B cell (primary cell): ENCODE data around the gene TTLL5. TPM values are rescaled to one million over a fixed set of nuclear protein-coding genes. Genes with fewer than 3 reads are reported as not detected.

Experiments
- ATAC-seq: fragments of 200-7000 bp; cut with Tn5 transposase; one replicate; pipeline ENCODE4 v1.10.0; 2021; ENCODE audit warnings: low read depth, mild to moderate bottlenecking, moderate number of reproducible peaks, moderate library complexity
- CTCF ChIA-PET: fragments of 350-600 bp; sonication (Branson Sonifier 250); formaldehyde crosslinking; loops from one replicate; lab custom pipeline; 2021; ENCODE audit warnings: antibody characterized with exemption, inconsistent platforms; lab: Charles Lee
- POLR2A ChIA-PET: fragments of 350-600 bp; sonication (Branson Sonifier 250); formaldehyde crosslinking; loops from one replicate; lab custom pipeline; 2021; ENCODE audit warnings: antibody characterized with exemption; lab: Charles Lee
- DNase-seq: peaks from one replicate; pipeline ENCODE4 v3.0.0; 2013
- H2AFZ ChIP-seq: 2 replicates; pipeline ENCODE4 v1.6.1; 2012; ENCODE audit warnings: mild to moderate bottlenecking, low read depth, low read length; ENCODE audit not compliant: insufficient read depth, poor library complexity, severe bottlenecking
- H3K27ac ChIP-seq, 2 donors: 1 replicate in 1 of 2; 2 replicates in 1 of 2; pipeline ENCODE4 v1.5.1; 2012 to 2013; ENCODE audit warnings: low read length in 2 of 2, mild to moderate bottlenecking in 2 of 2, moderate library complexity in 1 of 2
- H3K27me3 ChIP-seq, 4 experiments: fragments of 200-600 bp in 1 of 4; sonication (generic) in 1 of 4; replicated peaks in 1 of 4; 1 replicate in 2 of 4; 2 replicates in 2 of 4; pipeline versions ENCODE4 v1.6.1 to v1.7.0; 2013 to 2016; ENCODE audit warnings: low read length in 3 of 4, mild to moderate bottlenecking in 2 of 4, mixed read lengths in 1 of 4, moderate library complexity in 1 of 4; ENCODE audit not compliant: insufficient read depth in 4 of 4, control insufficient read depth in 3 of 4; ENCODE audit errors: control extremely low read depth in 1 of 4
- H3K36me3 ChIP-seq, 2 experiments: replicated peaks in 1 of 2; 1 replicate in 1 of 2; 2 replicates in 1 of 2; pipeline versions ENCODE4 v1.6.1 to v1.7.1; 2013; ENCODE audit warnings: low read length in 1 of 2; ENCODE audit not compliant: insufficient read depth in 2 of 2, control insufficient read depth in 1 of 2; ENCODE audit errors: control extremely low read depth in 1 of 2, extremely low read depth in 1 of 2
- H3K4me1 ChIP-seq, 2 donors: fragments of 200-600 bp in 1 of 2; sonication (generic) in 1 of 2; 1 replicate in 1 of 2; 2 replicates in 1 of 2; pipeline versions ENCODE4 v1.5.1 to v1.6.1; 2013 to 2017; ENCODE audit warnings: low read length in 2 of 2; ENCODE audit not compliant: control insufficient read depth in 2 of 2, insufficient read depth in 2 of 2
- H3K4me2 ChIP-seq: replicated peaks from 2 replicates; pipeline ENCODE3; 2012; ENCODE audit warnings: mild to moderate bottlenecking, low read depth, low read length; ENCODE audit not compliant: poor library complexity, severe bottlenecking
- H3K4me3 ChIP-seq, 5 experiments: fragments of 200-600 bp in 1 of 5; sonication (generic) in 1 of 5; 1 replicate in 3 of 5; 2 replicates in 2 of 5; pipeline versions ENCODE4 v1.5.1 to v1.7.0; 2011 to 2016; ENCODE audit warnings: low read length in 4 of 5, mild to moderate bottlenecking in 4 of 5, low read depth in 2 of 5, control low read depth in 1 of 5, moderate library complexity in 1 of 5; ENCODE audit not compliant: insufficient read depth in 1 of 5; ENCODE audit errors: control extremely low read depth in 1 of 5, extremely low read depth in 1 of 5
- H3K79me2 ChIP-seq: fragments of 200-600 bp; sonication (generic); one replicate; pipeline ENCODE4 v1.6.0; 2016; ENCODE audit warnings: low read length; ENCODE audit not compliant: control insufficient read depth, insufficient read depth
- H3K9ac ChIP-seq: fragments of 200-600 bp; sonication (generic); 2 replicates; pipeline ENCODE4 v1.6.1; 2017; ENCODE audit warnings: mild to moderate bottlenecking, low read length, moderate library complexity
- H3K9me3 ChIP-seq, 3 donors: one replicate each; pipeline versions ENCODE4 v1.6.1 to v1.7.1; 2013; ENCODE audit warnings: low read length in 2 of 3; ENCODE audit not compliant: control insufficient read depth in 2 of 3, insufficient read depth in 1 of 3; ENCODE audit errors: control extremely low read depth in 1 of 3
- H4K20me1 ChIP-seq: 2 replicates; pipeline ENCODE4 v1.6.0; 2012; ENCODE audit warnings: mild to moderate bottlenecking, low read length; ENCODE audit not compliant: insufficient read depth, control insufficient read depth, poor library complexity, severe bottlenecking
- H3K27ac Mint-ChIP-seq: one replicate; pipeline ENCODE4 v1.8.0; 2021; ENCODE audit warnings: mixed read lengths
- H3K27me3 Mint-ChIP-seq: one replicate; pipeline ENCODE4 v1.8.0; 2021; ENCODE audit warnings: mixed read lengths
- H3K4me1 Mint-ChIP-seq: one replicate; pipeline ENCODE4 v1.8.0; 2021; ENCODE audit warnings: mixed read lengths
- H3K4me3 Mint-ChIP-seq: one replicate; pipeline ENCODE4 v1.8.0; 2021; ENCODE audit warnings: mixed read lengths
- H3K9me3 Mint-ChIP-seq: one replicate; pipeline ENCODE4 v1.8.0; 2022; ENCODE audit warnings: mixed read lengths; ENCODE audit not compliant: insufficient read depth
- EZH2 ChIP-seq: IDR thresholded peaks from 2 replicates; pipeline ENCODE4 v1.6.1; 2012; ENCODE audit warnings: borderline replicate concordance, low read depth, mild to moderate bottlenecking, moderate library complexity, low read length; ENCODE audit not compliant: insufficient read depth, poor library complexity, severe bottlenecking
- WGBS: methylation state at CpG from one replicate; pipeline ENCODE4 v1.1.5; 2013; ENCODE audit warnings: missing lambda C conversion rate; ENCODE audit not compliant: insufficient coverage; 5-methylcytosine and 5-hydroxymethylcytosine counted together
- intact Hi-C: fragments of 100-400 bp; cut with micrococcal nuclease; formaldehyde crosslinking; loops from one replicate; pipeline ENCODE4 v1.10.0; 2022
- polyA plus RNA-seq: library from polyadenylated mRNA; depleted of rRNA; stranded (reverse); fragments of >200 nt; gene quantifications from 2 replicates; pipeline ENCODE4 v1.2.3, GENCODE V29; 2012
- total RNA-seq, 2 donors: library from RNA; stranded (reverse); fragments of 120-200 nt in 1 of 2; gene quantifications; 1 replicate in 1 of 2; 2 replicates in 1 of 2; pipeline versions ENCODE4 v1.2.3 to v1.2.4, GENCODE V29; 2013 to 2022
- TF ChIP-seq, protein P1 (sequence below): fragments of 200-600 bp; IDR thresholded peaks from one replicate; pipeline ENCODE4 v1.8.0; 2022; ENCODE audit warnings: antibody characterized with exemption, mild to moderate bottlenecking

TTLL5 gene
- total and polyA plus RNA-seq, 2 donors (not counting 1 experiment from before 2014, with no cell fraction given), result 10.9 to 50.9 TPM

DNA sequence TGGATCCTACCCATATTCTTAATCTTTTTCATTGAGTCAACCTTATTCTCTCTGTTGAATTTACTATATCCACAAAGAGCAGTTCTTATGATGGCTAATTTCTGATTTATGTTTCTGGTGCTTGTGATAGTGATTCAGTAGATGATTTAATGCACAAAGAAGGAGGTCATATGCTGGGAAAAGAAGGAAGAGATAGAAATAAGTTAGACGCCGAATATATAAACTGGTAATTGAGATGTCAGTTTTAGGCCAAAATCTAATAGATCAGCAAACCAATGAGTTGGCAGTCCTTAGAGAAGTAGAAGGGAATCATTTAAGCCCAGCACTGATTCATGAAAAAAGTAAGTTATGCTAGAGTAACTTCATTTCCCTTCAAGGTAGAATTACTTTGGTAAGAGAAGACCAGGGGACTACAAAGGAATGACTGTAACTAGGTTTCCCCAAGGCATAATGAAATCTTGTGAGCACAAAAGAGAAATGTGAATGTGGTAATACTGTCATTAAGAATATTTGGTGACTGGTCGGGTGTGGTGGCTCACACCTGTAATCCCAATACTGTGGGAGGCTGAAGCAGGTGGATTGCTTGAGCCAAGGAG lies 188.4 kb downstream of the TTLL5 start:
- Histone ChIP-seq H2AFZ (no peak overlapping the region), H3K4me2 (no peak overlapping the region), H3K4me1 (no peaks in the 10 kb centered on the region), H3K4me3 (no peak overlapping the region), H3K9ac (no peak overlapping the region), H4K20me1 (no peaks in the 10 kb centered on the region), H3K36me3 (no peaks in the 10 kb centered on the region), H3K27me3 (no peaks in the 10 kb centered on the region), H3K9me3 (no peaks in the 10 kb centered on the region), H3K79me2 (no peaks in the 10 kb centered on the region), H3K27ac (no peak overlapping the region)
- intact Hi-C loops, result no loop called here
- Mint-ChIP-seq H3K27ac (no peak overlapping the region), H3K4me3 (no peak overlapping the region), H3K9me3 (no peaks in the 10 kb centered on the region), H3K27me3 (no peaks in the 10 kb centered on the region), H3K4me1 (no peaks in the 10 kb centered on the region)
- ATAC-seq (no peak), DNase-seq (no peak)
- ChIA-PET POLR2A (no interaction called here), CTCF (interaction anchor here (1.1 kb wide), 1 partner anchor 140 kb away, joined by 3 read pairs; no protein-coding TSS in a partner anchor)
- WGBS, result 100% methylated on average over 1 of the region's 3 CpGs
- TF ChIP-seq, protein P1, sequence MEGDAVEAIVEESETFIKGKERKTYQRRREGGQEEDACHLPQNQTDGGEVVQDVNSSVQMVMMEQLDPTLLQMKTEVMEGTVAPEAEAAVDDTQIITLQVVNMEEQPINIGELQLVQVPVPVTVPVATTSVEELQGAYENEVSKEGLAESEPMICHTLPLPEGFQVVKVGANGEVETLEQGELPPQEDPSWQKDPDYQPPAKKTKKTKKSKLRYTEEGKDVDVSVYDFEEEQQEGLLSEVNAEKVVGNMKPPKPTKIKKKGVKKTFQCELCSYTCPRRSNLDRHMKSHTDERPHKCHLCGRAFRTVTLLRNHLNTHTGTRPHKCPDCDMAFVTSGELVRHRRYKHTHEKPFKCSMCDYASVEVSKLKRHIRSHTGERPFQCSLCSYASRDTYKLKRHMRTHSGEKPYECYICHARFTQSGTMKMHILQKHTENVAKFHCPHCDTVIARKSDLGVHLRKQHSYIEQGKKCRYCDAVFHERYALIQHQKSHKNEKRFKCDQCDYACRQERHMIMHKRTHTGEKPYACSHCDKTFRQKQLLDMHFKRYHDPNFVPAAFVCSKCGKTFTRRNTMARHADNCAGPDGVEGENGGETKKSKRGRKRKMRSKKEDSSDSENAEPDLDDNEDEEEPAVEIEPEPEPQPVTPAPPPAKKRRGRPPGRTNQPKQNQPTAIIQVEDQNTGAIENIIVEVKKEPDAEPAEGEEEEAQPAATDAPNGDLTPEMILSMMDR, result no peak
- TF ChIP-seq EZH2, result no peak

DNA sequence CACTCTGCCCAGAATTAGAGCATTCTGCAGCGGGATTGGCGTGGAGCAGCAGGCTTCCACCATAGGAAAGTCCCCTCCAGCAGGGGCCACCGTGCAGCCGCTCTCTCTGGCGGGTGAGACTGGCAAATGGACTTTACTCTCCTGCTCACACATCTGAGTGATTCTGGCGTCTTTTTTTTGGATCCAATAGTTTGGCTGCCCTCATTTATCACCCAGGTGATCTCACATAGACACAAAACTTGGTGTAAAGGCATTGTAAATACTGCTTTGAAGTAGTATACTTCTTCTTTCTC lies 190.5 kb downstream of the TTLL5 start:
- TF ChIP-seq EZH2, result no peak
- TF ChIP-seq, protein P1, result no peak
- Histone ChIP-seq H3K27me3 (no peaks in the 10 kb centered on the region), H3K36me3 (peaks cover 0 to 2% of the 10 kb centered on the region in 2 experiments), H3K4me1 (no peaks in the 10 kb centered on the region), H3K4me2 (no peak overlapping the region), H3K9me3 (no peaks in the 10 kb centered on the region), H3K4me3 (no peak overlapping the region), H3K9ac (no peak overlapping the region), H3K79me2 (no peaks in the 10 kb centered on the region), H2AFZ (no peak overlapping the region), H4K20me1 (no peaks in the 10 kb centered on the region), H3K27ac (no peak overlapping the region)
- WGBS, result 98% methylated on average over 5 of the region's 6 CpGs
- H3K4me1 Mint-ChIP-seq, result no peaks in the 10 kb centered on the region
- DNase-seq, result no peak
- ATAC-seq, result no peak
- no peak overlapping the region for H3K4me3 Mint-ChIP-seq
- no peak overlapping the region for H3K27ac Mint-ChIP-seq
- intact Hi-C loops, result no loop called here
- no peaks in the 10 kb centered on the region for H3K9me3 Mint-ChIP-seq
- H3K27me3 Mint-ChIP-seq, result no peaks in the 10 kb centered on the region
- ChIA-PET CTCF (no interaction called here), POLR2A (interaction anchor here (0.5 kb wide), 1 partner anchor 116 kb away, joined by 3 read pairs; no protein-coding TSS in a partner anchor)
